ENCODE results near the gene TPM2. TPM values are rescaled to one million over a fixed set of nuclear protein-coding genes. Genes with fewer than 3 reads are reported as not detected.

TPM2 gene
- total and polyA plus RNA-seq, 2 experiments from 2014 or later, result 645 to 1,591 TPM

GRCh38 chr9:35717132-35717870 is 27.6 kb upstream of the TPM2 start:
- no peaks in the 10 kb centered on the region for H3K9me3 ChIP-seq (ENCODE audit: low read depth)
- peaks cover 81% of the 10 kb centered on the region for H3K36me3 ChIP-seq
- H3K4me1 ChIP-seq (ENCODE audit: low read depth), result no peaks in the 10 kb centered on the region
- H3K4me3 ChIP-seq, result no peak overlapping the region
- no peaks in the 10 kb centered on the region for H3K27me3 ChIP-seq
- H3K27ac ChIP-seq, result no peak overlapping the region
- TF ChIP-seq, protein P1, sequence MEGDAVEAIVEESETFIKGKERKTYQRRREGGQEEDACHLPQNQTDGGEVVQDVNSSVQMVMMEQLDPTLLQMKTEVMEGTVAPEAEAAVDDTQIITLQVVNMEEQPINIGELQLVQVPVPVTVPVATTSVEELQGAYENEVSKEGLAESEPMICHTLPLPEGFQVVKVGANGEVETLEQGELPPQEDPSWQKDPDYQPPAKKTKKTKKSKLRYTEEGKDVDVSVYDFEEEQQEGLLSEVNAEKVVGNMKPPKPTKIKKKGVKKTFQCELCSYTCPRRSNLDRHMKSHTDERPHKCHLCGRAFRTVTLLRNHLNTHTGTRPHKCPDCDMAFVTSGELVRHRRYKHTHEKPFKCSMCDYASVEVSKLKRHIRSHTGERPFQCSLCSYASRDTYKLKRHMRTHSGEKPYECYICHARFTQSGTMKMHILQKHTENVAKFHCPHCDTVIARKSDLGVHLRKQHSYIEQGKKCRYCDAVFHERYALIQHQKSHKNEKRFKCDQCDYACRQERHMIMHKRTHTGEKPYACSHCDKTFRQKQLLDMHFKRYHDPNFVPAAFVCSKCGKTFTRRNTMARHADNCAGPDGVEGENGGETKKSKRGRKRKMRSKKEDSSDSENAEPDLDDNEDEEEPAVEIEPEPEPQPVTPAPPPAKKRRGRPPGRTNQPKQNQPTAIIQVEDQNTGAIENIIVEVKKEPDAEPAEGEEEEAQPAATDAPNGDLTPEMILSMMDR (IDR thresholded peaks at IDR 0.05; ENCODE audit: low read depth, low read length), result no peak
- DNase-seq (ENCODE audit: low read depth in 1 of 2, low spot score in 1 of 2), result no peak

DNA sequence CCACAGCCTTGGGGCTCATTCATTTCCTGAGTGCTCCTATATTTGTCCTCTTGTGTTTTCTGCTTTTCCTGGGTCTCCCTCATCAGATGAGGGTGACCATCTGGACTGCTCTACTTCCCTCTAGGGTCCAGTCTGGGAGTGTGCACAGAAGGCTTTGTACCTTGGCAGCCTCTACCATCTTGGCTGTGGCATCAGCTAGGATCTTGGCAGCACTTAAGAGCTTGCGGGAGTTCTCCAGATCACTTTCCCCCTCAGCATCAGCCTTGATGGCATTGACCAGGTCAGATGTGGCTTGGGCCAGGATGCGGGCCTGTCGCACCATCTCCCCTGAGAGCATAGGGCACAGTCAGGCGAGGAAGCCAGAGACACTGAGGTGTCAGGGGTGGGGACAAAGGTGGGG is 26.5 kb upstream of the TPM2 start:
- H3K4me3 ChIP-seq, result no peak overlapping the region
- H3K4me1 ChIP-seq (ENCODE audit: low read depth), result no peaks in the 10 kb centered on the region
- H3K36me3 ChIP-seq, result peaks cover 82% of the 10 kb centered on the region
- TF ChIP-seq, protein P1 (IDR thresholded peaks at IDR 0.05; ENCODE audit: low read depth, low read length), result no peak
- no peaks in the 10 kb centered on the region for H3K27me3 ChIP-seq
- no peak overlapping the region for H3K27ac ChIP-seq
- H3K9me3 ChIP-seq (ENCODE audit: low read depth), result no peaks in the 10 kb centered on the region
- no peak for DNase-seq (ENCODE audit: low read depth in 1 of 2, low spot score in 1 of 2)

DNA sequence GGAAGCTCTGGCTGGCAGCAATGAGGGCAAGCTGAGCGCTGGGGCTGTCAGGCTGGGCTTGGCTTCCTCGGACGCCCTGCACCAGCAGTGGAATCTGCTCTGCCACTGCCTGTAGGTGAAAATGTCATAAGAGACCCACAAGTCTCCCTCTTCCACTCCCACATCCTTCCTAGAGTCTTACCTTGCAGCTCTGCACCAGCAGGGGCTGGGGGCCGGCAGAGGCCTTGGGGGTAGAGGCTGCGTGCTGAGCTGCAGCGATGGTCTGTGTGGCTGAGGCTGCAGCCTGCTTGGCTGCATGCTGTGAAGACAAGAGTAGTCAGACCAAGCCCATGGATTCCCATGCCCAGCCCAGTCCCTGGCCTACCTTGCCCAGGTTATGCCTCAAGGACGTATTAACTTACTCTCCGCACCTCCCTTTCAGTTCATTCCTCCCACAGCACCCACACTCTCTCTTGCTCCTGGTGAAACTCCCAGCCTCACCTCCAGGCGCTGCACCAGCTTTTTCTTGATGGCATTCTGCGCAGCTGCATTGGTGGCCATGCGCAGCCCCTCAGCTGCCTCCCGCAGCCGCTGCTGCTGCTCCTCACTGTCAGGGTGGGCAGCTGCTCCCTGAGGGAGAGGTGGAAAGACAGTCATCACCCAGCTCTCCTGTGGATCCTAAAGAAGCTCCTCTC is 25.0 kb upstream of the TPM2 start:
- H3K27ac ChIP-seq, result no peak overlapping the region
- H3K4me1 ChIP-seq (ENCODE audit: low read depth), result no peaks in the 10 kb centered on the region
- TF ChIP-seq, protein P1 (IDR thresholded peaks at IDR 0.05; ENCODE audit: low read depth, low read length), result no peak
- H3K36me3 ChIP-seq, result peaks cover 77% of the 10 kb centered on the region
- H3K4me3 ChIP-seq, result no peak overlapping the region
- DNase-seq (ENCODE audit: low read depth in 1 of 2, low spot score in 1 of 2), result no peak
- no peaks in the 10 kb centered on the region for H3K27me3 ChIP-seq
- H3K9me3 ChIP-seq (ENCODE audit: low read depth), result no peaks in the 10 kb centered on the region

- H3K27ac ChIP-seq, result no peak overlapping the region
- no peak overlapping the region for H3K4me3 ChIP-seq
- DNase-seq (ENCODE audit: low read depth in 1 of 2, low spot score in 1 of 2), result no peak
- no peaks in the 10 kb centered on the region for H3K27me3 ChIP-seq
- TF ChIP-seq, protein P1 (IDR thresholded peaks at IDR 0.05; ENCODE audit: low read depth, low read length), result no peak
- peaks cover 75% of the 10 kb centered on the region for H3K36me3 ChIP-seq
- no peaks in the 10 kb centered on the region for H3K9me3 ChIP-seq (ENCODE audit: low read depth)
- H3K4me1 ChIP-seq (ENCODE audit: low read depth), result no peaks in the 10 kb centered on the region
Measured at GRCh38 chr9:35714123-35714522, 24.4 kb upstream of the TPM2 start.

- TF ChIP-seq, protein P1 (IDR thresholded peaks at IDR 0.05; ENCODE audit: low read depth, low read length), result no peak
- Histone ChIP-seq H3K4me1 (ENCODE audit: low read depth) (no peaks in the 10 kb centered on the region), H3K9me3 (ENCODE audit: low read depth) (no peaks in the 10 kb centered on the region), H3K27ac (no peak overlapping the region), H3K4me3 (no peak overlapping the region), H3K36me3 (peaks cover 75% of the 10 kb centered on the region), H3K27me3 (no peaks in the 10 kb centered on the region)
- DNase-seq (ENCODE audit: low read depth in 1 of 2, low spot score in 1 of 2), result no peak
Measured at GRCh38 chr9:35713578-35713977, 23.9 kb upstream of the TPM2 start.
